Calu3 (cell line): Measurements from ENCODE around the gene STK38. TPM values are rescaled to one million over a fixed set of nuclear protein-coding genes. Genes with fewer than 3 reads are reported as not detected.

ENCODE experiments used
- BruUV-seq: library from RNA; stranded (reverse); fragments of 400-500 nt; replicated peaks from 2 replicates; lab custom pipeline; 2021; lab: Mats Ljungman, UMichigan
- CTCF ChIA-PET: fragments of 300-600 bp; sonication (Branson Sonifier 250); formaldehyde crosslinking; loops from one replicate; lab custom pipeline; 2022; ENCODE audit warnings: antibody characterized with exemption; lab: Charles Lee
- DNase-seq: peaks from one replicate; pipeline ENCODE4 v3.0.0; 2022
- H3K27ac Mint-ChIP-seq: one replicate; pipeline ENCODE4 v1.8.0; 2022; ENCODE audit warnings: mixed read lengths; ENCODE audit not compliant: unreplicated experiment
- H3K27me3 Mint-ChIP-seq: one replicate; pipeline ENCODE4 v1.8.0; 2022; ENCODE audit warnings: mixed read lengths; ENCODE audit not compliant: unreplicated experiment
- H3K36me3 Mint-ChIP-seq: one replicate; pipeline ENCODE4 v1.8.0; 2022; ENCODE audit warnings: mild to moderate bottlenecking, moderate library complexity, mixed read lengths; ENCODE audit not compliant: insufficient read depth, unreplicated experiment
- H3K4me1 Mint-ChIP-seq: one replicate; pipeline ENCODE4 v1.8.0; 2022; ENCODE audit warnings: mild to moderate bottlenecking, low read depth, mixed read lengths; ENCODE audit not compliant: unreplicated experiment
- H3K4me3 Mint-ChIP-seq: one replicate; pipeline ENCODE4 v1.8.0; 2022; ENCODE audit warnings: mild to moderate bottlenecking, low read depth, moderate library complexity, mixed read lengths; ENCODE audit not compliant: unreplicated experiment
- H3K9me3 Mint-ChIP-seq: one replicate; pipeline ENCODE4 v1.8.0; 2022; ENCODE audit warnings: low read depth, mixed read lengths; ENCODE audit not compliant: unreplicated experiment
- intact Hi-C: fragments of 100-400 bp; cut with micrococcal nuclease; formaldehyde crosslinking; loops from one replicate; pipeline ENCODE4 v1.10.0; 2022; ENCODE audit not compliant: unreplicated experiment
- total RNA-seq: library from RNA; stranded (reverse); gene quantifications from 2 replicates; pipeline ENCODE4 v1.2.3, GENCODE V29; 2022
- TF ChIP-seq, protein P1 (sequence below): fragments of 200-600 bp; IDR thresholded peaks from one replicate; pipeline ENCODE4 v1.8.0; 2022; ENCODE audit warnings: antibody characterized with exemption; ENCODE audit not compliant: unreplicated experiment

STK38 gene
- total RNA-seq, 1 experiment from 2014 or later: 70.3 TPM

GRCh38 chr6:36506611-36507010, 40.7 kb downstream of the STK38 start:
- TF ChIP-seq, protein P1, sequence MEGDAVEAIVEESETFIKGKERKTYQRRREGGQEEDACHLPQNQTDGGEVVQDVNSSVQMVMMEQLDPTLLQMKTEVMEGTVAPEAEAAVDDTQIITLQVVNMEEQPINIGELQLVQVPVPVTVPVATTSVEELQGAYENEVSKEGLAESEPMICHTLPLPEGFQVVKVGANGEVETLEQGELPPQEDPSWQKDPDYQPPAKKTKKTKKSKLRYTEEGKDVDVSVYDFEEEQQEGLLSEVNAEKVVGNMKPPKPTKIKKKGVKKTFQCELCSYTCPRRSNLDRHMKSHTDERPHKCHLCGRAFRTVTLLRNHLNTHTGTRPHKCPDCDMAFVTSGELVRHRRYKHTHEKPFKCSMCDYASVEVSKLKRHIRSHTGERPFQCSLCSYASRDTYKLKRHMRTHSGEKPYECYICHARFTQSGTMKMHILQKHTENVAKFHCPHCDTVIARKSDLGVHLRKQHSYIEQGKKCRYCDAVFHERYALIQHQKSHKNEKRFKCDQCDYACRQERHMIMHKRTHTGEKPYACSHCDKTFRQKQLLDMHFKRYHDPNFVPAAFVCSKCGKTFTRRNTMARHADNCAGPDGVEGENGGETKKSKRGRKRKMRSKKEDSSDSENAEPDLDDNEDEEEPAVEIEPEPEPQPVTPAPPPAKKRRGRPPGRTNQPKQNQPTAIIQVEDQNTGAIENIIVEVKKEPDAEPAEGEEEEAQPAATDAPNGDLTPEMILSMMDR: no peak
- Mint-ChIP-seq H3K27ac (no peak overlapping the region), H3K36me3 (peaks cover 56% of the 10 kb centered on the region), H3K4me1 (peaks cover 25% of the 10 kb centered on the region), H3K9me3 (no peaks in the 10 kb centered on the region), H3K4me3 (no peak overlapping the region), H3K27me3 (no peaks in the 10 kb centered on the region)
- no TSS peak for BruUV-seq
- no peak for DNase-seq
- intact Hi-C loops: no loop called here
- CTCF ChIA-PET: no interaction called here

- H3K36me3 Mint-ChIP-seq: peaks cover 50% of the 10 kb centered on the region
- TF ChIP-seq, protein P1: no peak
- no TSS peak for BruUV-seq
- H3K4me3 Mint-ChIP-seq: no peak overlapping the region
- intact Hi-C loops: no loop called here
- DNase-seq: no peak
- CTCF ChIA-PET: no interaction called here
- H3K27me3 Mint-ChIP-seq: no peaks in the 10 kb centered on the region
- H3K9me3 Mint-ChIP-seq: no peaks in the 10 kb centered on the region
- peaks cover 25% of the 10 kb centered on the region for H3K4me1 Mint-ChIP-seq
- no peak overlapping the region for H3K27ac Mint-ChIP-seq
Measured at GRCh38 chr6:36505744-36506534, 41.3 kb downstream of the STK38 start.

DNA sequence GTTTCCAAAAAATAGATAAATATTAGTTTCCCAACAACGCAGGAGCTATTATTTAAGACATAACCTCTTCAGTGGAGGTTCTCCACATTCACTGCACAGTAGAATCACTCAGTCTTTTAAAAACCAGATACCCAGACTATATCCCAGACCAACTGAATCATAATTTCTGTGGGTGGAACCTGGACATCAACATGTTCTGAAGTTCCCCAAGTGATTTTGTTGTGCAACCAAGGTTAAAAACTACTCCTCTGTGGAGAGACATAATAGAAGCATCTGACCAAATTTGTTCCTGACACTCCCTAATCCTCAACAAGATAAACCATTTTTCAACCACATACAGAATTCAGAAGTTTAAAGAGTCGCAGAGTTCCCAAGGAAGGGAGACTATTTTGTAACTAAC, 42.3 kb downstream of the STK38 start:
- H3K36me3 Mint-ChIP-seq: peaks cover 40% of the 10 kb centered on the region
- TF ChIP-seq, protein P1: no peak
- no peak overlapping the region for H3K4me3 Mint-ChIP-seq
- H3K27me3 Mint-ChIP-seq: no peaks in the 10 kb centered on the region
- no TSS peak for BruUV-seq
- intact Hi-C loops: no loop called here
- H3K9me3 Mint-ChIP-seq: no peaks in the 10 kb centered on the region
- peaks cover 25% of the 10 kb centered on the region for H3K4me1 Mint-ChIP-seq
- DNase-seq: no peak
- H3K27ac Mint-ChIP-seq: no peak overlapping the region
- CTCF ChIA-PET: interaction anchor here (0.7 kb wide), 2 partner anchors 105 to 111 kb away, joined by 3 to 7 read pairs; no protein-coding TSS in a partner anchor

DNA sequence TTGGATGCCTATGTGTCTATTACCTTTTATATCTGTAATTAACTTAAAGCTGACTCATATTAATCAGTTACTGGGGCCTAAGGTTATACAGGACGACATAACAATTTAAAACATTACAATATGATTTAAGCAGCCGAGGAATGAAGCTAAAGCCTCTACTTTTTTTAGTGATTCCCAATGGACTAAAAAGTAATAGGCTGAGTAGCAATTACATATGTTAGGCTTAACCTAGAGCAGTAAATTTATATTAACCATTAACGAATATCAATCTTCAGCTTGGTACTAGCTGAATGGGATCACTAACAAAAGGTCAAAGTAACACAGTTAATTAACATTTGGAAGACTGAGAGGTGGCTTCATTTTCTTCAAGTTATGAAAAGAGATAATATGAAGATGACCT, 43.1 kb downstream of the STK38 start:
- H3K27me3 Mint-ChIP-seq: no peaks in the 10 kb centered on the region
- no peak overlapping the region for H3K27ac Mint-ChIP-seq
- TF ChIP-seq, protein P1: no peak
- no peaks in the 10 kb centered on the region for H3K9me3 Mint-ChIP-seq
- peaks cover 43% of the 10 kb centered on the region for H3K36me3 Mint-ChIP-seq
- DNase-seq: no peak
- no TSS peak for BruUV-seq
- CTCF ChIA-PET: interaction anchor here (0.6 to 0.7 kb wide), 2 partner anchors 111 to 1437 kb away, joined by 3 read pairs; no protein-coding TSS in a partner anchor
- intact Hi-C loops: no loop called here
- peaks cover 25% of the 10 kb centered on the region for H3K4me1 Mint-ChIP-seq
- H3K4me3 Mint-ChIP-seq: no peak overlapping the region
